Measurements from ENCODE around the gene ASIC5.

ASIC5 gene

DNA sequence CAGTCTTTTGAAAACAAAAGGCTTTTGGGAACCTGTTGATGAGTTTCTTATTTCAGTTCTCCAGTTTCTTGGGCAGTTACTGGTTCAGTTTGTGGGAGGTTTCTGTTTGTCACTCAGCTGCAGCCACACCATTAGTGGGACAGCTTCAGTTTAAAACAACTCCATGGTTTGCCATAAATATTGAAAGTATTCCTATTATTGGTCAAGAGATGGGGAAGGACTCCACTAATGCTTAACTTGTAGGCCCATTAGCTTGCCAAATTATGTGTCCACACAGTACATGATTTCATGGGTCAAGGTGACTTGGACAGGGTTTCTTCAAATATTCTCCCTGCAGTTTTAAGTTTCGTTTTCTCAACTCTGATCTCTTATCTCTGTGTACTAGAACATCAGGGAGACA, 15.5 kb upstream of the ASIC5 start:
- TF ChIP-seq, protein P1, sequence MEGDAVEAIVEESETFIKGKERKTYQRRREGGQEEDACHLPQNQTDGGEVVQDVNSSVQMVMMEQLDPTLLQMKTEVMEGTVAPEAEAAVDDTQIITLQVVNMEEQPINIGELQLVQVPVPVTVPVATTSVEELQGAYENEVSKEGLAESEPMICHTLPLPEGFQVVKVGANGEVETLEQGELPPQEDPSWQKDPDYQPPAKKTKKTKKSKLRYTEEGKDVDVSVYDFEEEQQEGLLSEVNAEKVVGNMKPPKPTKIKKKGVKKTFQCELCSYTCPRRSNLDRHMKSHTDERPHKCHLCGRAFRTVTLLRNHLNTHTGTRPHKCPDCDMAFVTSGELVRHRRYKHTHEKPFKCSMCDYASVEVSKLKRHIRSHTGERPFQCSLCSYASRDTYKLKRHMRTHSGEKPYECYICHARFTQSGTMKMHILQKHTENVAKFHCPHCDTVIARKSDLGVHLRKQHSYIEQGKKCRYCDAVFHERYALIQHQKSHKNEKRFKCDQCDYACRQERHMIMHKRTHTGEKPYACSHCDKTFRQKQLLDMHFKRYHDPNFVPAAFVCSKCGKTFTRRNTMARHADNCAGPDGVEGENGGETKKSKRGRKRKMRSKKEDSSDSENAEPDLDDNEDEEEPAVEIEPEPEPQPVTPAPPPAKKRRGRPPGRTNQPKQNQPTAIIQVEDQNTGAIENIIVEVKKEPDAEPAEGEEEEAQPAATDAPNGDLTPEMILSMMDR (IDR thresholded peaks at IDR 0.05; ENCODE audit: borderline replicate concordance, insufficient read depth, low read depth, low read length): no peak
- no peak overlapping the region for H3K4me3 ChIP-seq (ENCODE audit: low read depth, low read length)

DNA sequence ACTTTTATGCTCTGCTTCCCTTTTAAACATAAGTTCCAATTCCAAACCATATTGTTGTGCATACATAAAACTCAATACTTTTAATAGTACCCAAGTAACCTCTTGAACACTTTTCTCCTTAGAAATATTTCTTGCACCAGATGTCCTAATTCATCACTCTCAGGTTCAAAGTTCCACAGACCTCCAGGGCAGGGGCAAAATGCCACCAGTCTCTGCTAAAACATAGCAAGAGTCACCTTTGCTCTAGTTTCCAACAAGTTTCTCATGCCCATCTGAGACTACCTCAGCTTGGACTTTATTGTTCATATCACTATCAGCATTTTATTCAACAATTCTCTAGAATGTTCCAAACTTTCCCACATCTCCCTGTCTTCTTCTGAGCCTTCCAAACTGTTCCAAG, 13.7 kb upstream of the ASIC5 start:
- H3K4me3 ChIP-seq (ENCODE audit: low read depth, low read length): no peak overlapping the region
- TF ChIP-seq, protein P1 (IDR thresholded peaks at IDR 0.05; ENCODE audit: borderline replicate concordance, insufficient read depth, low read depth, low read length): no peak

DNA sequence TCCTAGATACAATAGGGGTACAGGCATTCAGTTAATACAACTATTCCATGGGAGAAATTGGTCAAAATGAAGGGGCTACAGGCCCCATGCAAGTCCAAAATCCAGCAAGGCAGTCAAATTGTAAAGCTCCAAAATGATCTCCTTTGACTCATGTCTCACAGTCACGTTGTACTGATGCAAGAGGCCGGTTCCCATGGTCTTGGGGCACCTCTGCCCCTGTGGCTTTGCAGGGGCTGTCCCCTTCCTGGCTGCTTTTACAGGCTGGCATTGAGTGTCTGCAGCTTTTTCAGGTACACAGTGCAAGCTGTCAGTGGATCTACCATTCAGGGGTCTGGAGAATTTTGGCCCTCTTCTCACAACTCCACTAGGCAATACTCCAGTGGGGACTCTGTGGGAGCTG, 12.5 kb upstream of the ASIC5 start:
- TF ChIP-seq, protein P1 (IDR thresholded peaks at IDR 0.05; ENCODE audit: borderline replicate concordance, insufficient read depth, low read depth, low read length): no peak
- no peak overlapping the region for H3K4me3 ChIP-seq (ENCODE audit: low read depth, low read length)

DNA sequence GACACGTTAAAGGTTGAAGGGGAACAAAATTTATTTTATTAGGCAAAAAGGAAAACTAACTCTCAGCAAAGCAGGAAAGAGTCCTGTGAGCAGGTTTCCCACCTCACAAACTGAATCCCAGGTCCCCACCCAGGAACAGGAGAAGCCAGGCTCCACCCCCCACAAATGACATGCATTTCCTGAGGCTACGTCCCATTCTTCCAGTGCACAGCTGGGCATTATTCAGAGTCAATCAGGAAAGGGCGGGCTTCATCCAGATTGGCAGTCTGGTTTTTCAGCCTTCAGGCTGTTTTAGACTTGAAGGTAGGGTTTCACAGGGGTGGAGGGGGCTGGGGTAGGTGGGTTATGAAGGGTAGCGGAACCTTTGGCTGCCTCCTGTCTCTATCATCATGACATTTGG, 11.9 kb upstream of the ASIC5 start:
- TF ChIP-seq, protein P1 (IDR thresholded peaks at IDR 0.05; ENCODE audit: borderline replicate concordance, insufficient read depth, low read depth, low read length): no peak
- no peak overlapping the region for H3K4me3 ChIP-seq (ENCODE audit: low read depth, low read length)

DNA sequence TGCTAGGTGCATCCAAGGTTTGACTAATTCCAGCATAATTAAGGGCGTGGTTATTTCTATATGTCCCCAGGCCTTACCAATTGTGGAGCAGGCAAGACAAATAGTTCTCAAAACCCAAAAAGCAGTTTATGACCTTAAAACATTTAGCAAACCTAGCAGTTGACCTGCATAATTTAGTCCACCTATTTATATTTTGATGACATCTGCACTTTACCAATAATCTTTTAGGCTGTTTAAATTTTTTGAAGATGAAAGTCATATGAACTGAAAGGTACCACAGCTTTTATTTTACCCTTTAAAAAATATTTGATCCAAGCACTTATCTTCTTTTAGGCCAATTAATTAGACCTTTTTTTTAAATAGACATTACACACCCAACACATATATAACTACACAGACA, 9.8 kb upstream of the ASIC5 start:
- H3K4me3 ChIP-seq (ENCODE audit: low read depth, low read length): no peak overlapping the region
- TF ChIP-seq, protein P1 (IDR thresholded peaks at IDR 0.05; ENCODE audit: borderline replicate concordance, insufficient read depth, low read depth, low read length): no peak

DNA sequence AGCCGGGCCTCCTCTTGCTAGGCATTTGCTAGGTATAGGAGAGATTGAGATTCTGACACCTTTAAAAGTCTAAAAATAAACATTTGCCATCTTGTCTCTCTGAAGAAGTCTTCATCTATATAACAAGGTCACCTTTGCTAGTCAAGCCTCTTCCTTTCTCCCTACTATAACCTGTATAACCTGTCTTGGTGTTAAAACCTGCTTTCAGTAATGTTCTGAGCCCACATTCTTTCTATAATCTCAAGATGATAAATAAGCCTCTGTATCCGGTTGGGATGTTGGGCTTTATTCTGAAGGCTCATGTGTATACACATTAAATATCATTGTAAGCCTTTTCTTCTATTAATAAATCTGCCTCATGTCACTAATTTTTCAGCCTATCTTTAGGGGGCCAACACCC, 10.2 kb downstream of the ASIC5 start:
- TF ChIP-seq, protein P1 (IDR thresholded peaks at IDR 0.05; ENCODE audit: borderline replicate concordance, insufficient read depth, low read depth, low read length): no peak
- H3K4me3 ChIP-seq (ENCODE audit: low read depth, low read length): no peak overlapping the region

DNA sequence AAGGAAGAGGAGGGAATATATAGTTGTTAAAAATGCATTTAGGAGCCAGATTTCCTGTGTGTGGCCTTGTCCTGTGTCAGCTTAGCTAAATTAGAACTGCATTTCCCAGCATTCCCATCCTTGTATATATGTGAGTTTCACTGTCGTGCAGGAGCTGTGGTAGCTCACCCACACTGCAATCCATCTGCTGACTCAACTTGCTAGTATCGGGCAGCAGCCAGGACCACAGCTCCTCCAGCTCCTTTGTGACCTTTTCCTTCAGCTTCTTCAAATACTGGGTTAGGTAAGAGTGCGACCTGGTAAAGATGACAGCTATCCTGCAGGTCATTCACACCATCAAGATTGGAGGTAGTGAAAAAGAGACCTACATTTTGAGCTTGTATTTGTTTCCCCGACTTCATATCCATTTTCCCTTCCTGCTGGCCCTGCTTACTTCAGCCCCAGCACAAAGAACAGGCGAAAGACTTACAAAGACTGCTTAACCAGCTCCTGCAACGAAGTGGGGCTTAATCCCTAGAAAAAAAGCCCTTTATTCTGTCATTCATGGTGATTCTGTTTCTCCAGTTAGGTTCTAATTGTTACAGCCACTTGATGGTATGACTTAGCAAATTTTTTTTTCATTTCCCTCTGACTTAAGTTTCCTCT, 11.4 kb downstream of the ASIC5 start:
- H3K4me3 ChIP-seq (ENCODE audit: low read depth, low read length): no peak overlapping the region
- TF ChIP-seq, protein P1 (IDR thresholded peaks at IDR 0.05; ENCODE audit: borderline replicate concordance, insufficient read depth, low read depth, low read length): no peak

All from GM12875 (cell line).